NCI-H2227 (cell line): ENCODE data around the gene KRTAP1-5.
"Not testable (repeated sequence)": the region's sequence is repeated elsewhere in the genome, so short reads cannot be mapped to it uniquely, and the experiment has no call there.

Experiments used
- DNase-seq: peaks from one replicate; lab custom pipeline; 2025; ENCODE audit not compliant: unreplicated experiment; lab: John Stamatoyannopoulos, UW

Gene KRTAP1-5

GRCh38 chr17:41026715-41027471, at the start of gene KRTAP1-5:
TSS of gene KRTAP1-5 (minus strand) at chr17:41027208. CDS start at chr17:41027155, 53 bp downstream.
- DNase-seq, result no peak

- DNase-seq, result no peak
Measured at GRCh38 chr17:41076788-41077187, 49.8 kb upstream of the KRTAP1-5 start.

GRCh38 chr17:41073676-41074075, 46.7 kb upstream of the KRTAP1-5 start:
- no peak for DNase-seq

- DNase-seq, result no peak
Measured at GRCh38 chr17:41071606-41072360, 44.8 kb upstream of the KRTAP1-5 start.

GRCh38 chr17:41069031-41069430, 42.0 kb upstream of the KRTAP1-5 start:
- DNase-seq, result no peak

GRCh38 chr17:41067281-41067680, 40.3 kb upstream of the KRTAP1-5 start:
- DNase-seq, result no peak

GRCh38 chr17:41065829-41066624, 39.0 kb upstream of the KRTAP1-5 start, which contains the start of gene KRTAP2-4:
TSS of gene KRTAP2-4 (minus strand) at chr17:41065879. CDS start at chr17:41065845, 34 bp downstream.
- DNase-seq, result no peak

GRCh38 chr17:41065016-41065689, 38.1 kb upstream of the KRTAP1-5 start:
- not testable (repeated sequence) for DNase-seq

- DNase-seq, result no peak
Measured at GRCh38 chr17:41064301-41064700, 37.3 kb upstream of the KRTAP1-5 start.

- DNase-seq, result no peak
Measured at GRCh38 chr17:41063449-41063848, 36.4 kb upstream of the KRTAP1-5 start.

- DNase-seq, result no peak
Measured at GRCh38 chr17:41061964-41062363, 35.0 kb upstream of the KRTAP1-5 start.

GRCh38 chr17:41060052-41060604, 33.1 kb upstream of the KRTAP1-5 start, which contains the start of gene KRTAP2-3:
TSS of gene KRTAP2-3 (minus strand) at chr17:41060114. CDS start at chr17:41060050, 64 bp downstream.
- no peak for DNase-seq

GRCh38 chr17:41059276-41060051, 32.5 kb upstream of the KRTAP1-5 start:
- DNase-seq, result not testable (repeated sequence)

- no peak for DNase-seq
Measured at GRCh38 chr17:41058741-41059140, 31.7 kb upstream of the KRTAP1-5 start.

- no peak for DNase-seq
Measured at GRCh38 chr17:41057547-41057946, 30.5 kb upstream of the KRTAP1-5 start.

- not testable (repeated sequence) for DNase-seq
Measured at GRCh38 chr17:41055130-41055529, 28.1 kb upstream of the KRTAP1-5 start, which contains the start of gene KRTAP2-2. TSS of gene KRTAP2-2 (minus strand) at chr17:41055230. CDS start at chr17:41055211, 19 bp downstream.

GRCh38 chr17:41054556-41054955, 27.5 kb upstream of the KRTAP1-5 start:
- not testable (repeated sequence) for DNase-seq

- no peak for DNase-seq
Measured at GRCh38 chr17:41054025-41054424, 27.0 kb upstream of the KRTAP1-5 start.

GRCh38 chr17:41052566-41052965, 25.6 kb upstream of the KRTAP1-5 start:
- no peak for DNase-seq
